Measurements from ENCODE around the gene NXN. TPM values are rescaled to one million over a fixed set of nuclear protein-coding genes. Genes with fewer than 3 reads are reported as not detected.
"Not testable (repeated sequence)": the region's sequence is repeated elsewhere in the genome, so short reads cannot be mapped to it uniquely, and the experiment has no call there.

The NXN gene
- total RNA-seq, 1 donor from 2014 or later = 0.52 TPM

- intact Hi-C loops (cut with micrococcal nuclease) = not testable (repeated sequence)
These were observed 230.2 kb downstream of the NXN start for GRCh38 chr17:749359-749758.

Other genes starting within 250 kb of the NXN start
- gene TLCD3A, start 247.2 kb downstream of the NXN start, total RNA-seq = 12.9 and 13.7 TPM in 2 replicates
- 38.0 and 42.4 TPM in 2 replicates for gene GEMIN4, start 227.5 kb downstream of the NXN start, total RNA-seq
- 59.3 and 60.5 TPM in 2 replicates for gene GLOD4, start 197.5 kb downstream of the NXN start, total RNA-seq
- gene MRM3, start 197.4 kb downstream of the NXN start, total RNA-seq = 16.8 and 17.6 TPM in 2 replicates
- 10.9 and 11.4 TPM in 2 replicates for gene TIMM22, start 17.4 kb upstream of the NXN start, total RNA-seq
- gene ABR, start 200.2 kb upstream of the NXN start, total RNA-seq = 138 and 142 TPM in 2 replicates

Data from T-helper 2 cell treated with Interferon-gamma antibody and Interleukin-4, amounts not matched to agents 100 ng/mL and 5 ng/mL, for 36 hours (primary cell).